Erythroblast (primary cell): ENCODE results near the gene SAXO2.

Experiments used
- GATA1 ChIP-seq: IDR thresholded peaks from 2 replicates; pipeline ENCODE4 v1.6.1; 2011; ENCODE audit warnings: low read depth, mild to moderate bottlenecking, control low read depth, low read length, moderate library complexity
- POLR2A ChIP-seq: IDR thresholded peaks from 2 replicates; pipeline ENCODE4 v1.6.1; 2011; ENCODE audit warnings: mild to moderate bottlenecking, low read length

- TF ChIP-seq POLR2A (no peak), GATA1 (no peak)
Observed at GRCh38 chr15:82306791-82307713, 44.4 kb downstream of the SAXO2 start.
